ENCODE data around the gene RTP1. TPM values are rescaled to one million over a fixed set of nuclear protein-coding genes. Genes with fewer than 3 reads are reported as not detected.

RTP1 gene
- total RNA-seq, 4 donors from 2014 or later: not detected

DNA sequence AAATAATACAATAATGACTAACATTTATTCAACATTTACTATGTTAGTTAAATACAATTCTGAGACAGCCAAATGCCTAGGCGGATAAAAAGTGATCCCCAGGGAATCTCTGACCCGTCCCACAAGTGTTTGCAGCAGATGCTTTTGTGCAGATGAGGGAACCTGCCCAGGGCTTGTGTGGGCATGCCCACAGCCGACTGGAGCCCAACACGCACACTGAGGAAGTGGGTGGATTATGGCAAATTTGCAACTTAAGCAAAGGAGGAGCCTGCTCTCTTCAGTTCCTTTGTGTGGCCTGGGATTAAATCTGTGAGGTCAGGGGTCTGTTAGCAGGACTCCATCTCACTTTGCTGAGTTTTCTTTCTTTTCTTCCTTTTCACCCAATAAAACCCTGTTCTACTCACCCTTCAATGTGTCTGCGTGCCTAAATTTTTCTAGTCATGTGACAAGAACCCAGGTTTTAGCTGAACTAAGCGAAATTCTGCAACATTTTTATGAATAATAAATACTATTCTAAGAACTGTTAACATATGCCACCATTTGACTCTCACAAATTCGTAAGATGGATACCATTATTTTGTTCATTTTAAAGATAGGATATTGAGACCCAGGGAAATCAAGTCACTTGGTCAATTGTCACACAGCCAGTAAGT is 13.9 kb upstream of the RTP1 start:
- WGBS, 2 donors: 44 to 47% methylated on average over 7 of the region's 7 CpGs
- no peak overlapping the region for H3K4me3 ChIP-seq (ENCODE audit: low read depth, poor library complexity, severe bottlenecking)
- no peak for TF ChIP-seq POLR2A (IDR thresholded peaks at IDR 0.05)
- no peak for TF ChIP-seq CTCF (IDR thresholded peaks at IDR 0.05)
- intact Hi-C loops (cut with DNase I; ENCODE audit: low total_unique reads): no loop called here
- DNase-seq (ENCODE audit: low spot score in 2 of 2): peak in 1 of 2 donors; percentile 26

GRCh38 chr3:187183903-187184302 is 13.4 kb upstream of the RTP1 start:
- TF ChIP-seq POLR2A (IDR thresholded peaks at IDR 0.05): no peak
- no peak for TF ChIP-seq CTCF (IDR thresholded peaks at IDR 0.05)
- H3K4me3 ChIP-seq (ENCODE audit: low read depth, poor library complexity, severe bottlenecking): no peak overlapping the region
- DNase-seq (ENCODE audit: low spot score in 2 of 2): no peak
- intact Hi-C loops (cut with DNase I; ENCODE audit: low total_unique reads): no loop called here
- WGBS, 2 donors: 80 to 88% methylated on average over 6 of the region's 6 CpGs

- no peak for TF ChIP-seq POLR2A (IDR thresholded peaks at IDR 0.05)
- no peak for TF ChIP-seq CTCF (IDR thresholded peaks at IDR 0.05)
- DNase-seq (ENCODE audit: low spot score in 2 of 2): no peak
- 89 to 95% methylated on average over 4 of the region's 4 CpGs for WGBS, 2 donors
- intact Hi-C loops (cut with DNase I; ENCODE audit: low total_unique reads): no loop called here
- no peak overlapping the region for H3K4me3 ChIP-seq (ENCODE audit: low read depth, poor library complexity, severe bottlenecking)
Observed at GRCh38 chr3:187185759-187186158, 11.5 kb upstream of the RTP1 start.

DNA sequence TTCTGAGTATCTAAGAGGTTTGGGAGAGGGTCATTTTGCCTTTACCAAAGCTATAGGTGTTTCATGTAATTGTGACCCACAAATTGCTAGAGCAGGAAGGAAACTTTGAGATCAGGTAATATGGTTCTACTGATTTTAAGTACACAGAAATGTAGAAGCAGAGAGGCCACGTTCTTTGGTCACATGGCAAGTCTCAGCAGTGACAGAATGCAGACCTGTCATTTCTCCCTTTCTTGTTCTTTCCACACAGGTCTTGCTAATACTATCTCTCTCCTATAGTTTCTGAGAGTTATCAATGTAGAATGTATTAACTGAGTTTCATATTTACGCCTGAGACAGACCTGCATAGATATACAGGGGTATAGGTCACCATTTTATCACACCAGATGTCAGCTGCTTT is 10.9 kb upstream of the RTP1 start:
- WGBS, 2 donors: 81 to 82% methylated on average over 2 of the region's 2 CpGs
- H3K4me3 ChIP-seq (ENCODE audit: low read depth, poor library complexity, severe bottlenecking): no peak overlapping the region
- no peak for DNase-seq (ENCODE audit: low spot score in 2 of 2)
- TF ChIP-seq POLR2A (IDR thresholded peaks at IDR 0.05) (no peak), CTCF (IDR thresholded peaks at IDR 0.05) (no peak)
- intact Hi-C loops (cut with DNase I; ENCODE audit: low total_unique reads): no loop called here

DNA sequence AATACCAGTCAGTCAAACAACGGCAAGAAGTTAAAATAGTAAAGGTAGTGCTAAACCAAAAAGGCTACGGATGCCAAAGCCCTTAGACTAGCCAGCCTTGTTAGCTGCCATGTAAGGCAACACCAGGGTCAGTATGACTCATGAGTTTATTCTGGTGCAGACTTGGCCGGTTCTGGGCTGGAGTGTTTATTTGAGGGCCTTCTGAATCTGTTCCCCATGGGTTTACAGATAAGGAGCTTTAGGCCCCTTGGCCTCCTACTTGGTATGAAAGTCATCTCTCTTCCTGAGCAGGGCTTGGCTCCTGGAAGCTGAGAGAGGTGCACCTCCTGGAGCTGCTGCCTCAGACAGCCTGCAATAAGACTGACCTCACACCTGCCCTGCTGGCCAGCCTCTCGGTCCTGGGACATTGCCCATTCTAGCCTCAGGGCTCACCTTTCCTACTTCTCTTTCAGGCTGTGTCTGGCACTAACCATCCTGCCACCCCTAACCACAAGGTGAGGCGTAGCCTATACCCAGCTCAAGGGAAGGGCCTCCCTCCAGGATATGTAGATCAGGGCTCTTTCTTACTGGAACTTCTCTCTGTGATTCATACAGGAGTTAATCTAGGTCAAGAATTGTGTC is 10.4 kb upstream of the RTP1 start:
- no peak for DNase-seq (ENCODE audit: low spot score in 2 of 2)
- no peak for TF ChIP-seq CTCF (IDR thresholded peaks at IDR 0.05)
- intact Hi-C loops (cut with DNase I; ENCODE audit: low total_unique reads): no loop called here
- 37 to 45% methylated on average over 5 of the region's 5 CpGs for WGBS, 2 donors
- H3K4me3 ChIP-seq (ENCODE audit: low read depth, poor library complexity, severe bottlenecking): no peak overlapping the region

- no peak for TF ChIP-seq POLR2A (IDR thresholded peaks at IDR 0.05)
- TF ChIP-seq CTCF (IDR thresholded peaks at IDR 0.05): no peak
- WGBS, 2 donors: 51 to 56% methylated on average over 2 of the region's 2 CpGs
Observed at GRCh38 chr3:187188931-187189330, 8.4 kb upstream of the RTP1 start.

More at GRCh38 chr3:187188931-187189330, 8.4 kb upstream of the RTP1 start:
- H3K4me3 ChIP-seq (ENCODE audit: low read depth, poor library complexity, severe bottlenecking): no peak overlapping the region
- DNase-seq (ENCODE audit: low spot score in 2 of 2): no peak
- intact Hi-C loops (cut with DNase I; ENCODE audit: low total_unique reads): no loop called here
